HG02610 (cell line): ENCODE measurements around the gene CEACAM18.
"Not testable (repeated sequence)": the region's sequence is repeated elsewhere in the genome, so short reads cannot be mapped to it uniquely, and the experiment has no call there.

Experiments
- ATAC-seq: cut with Tn5 transposase; IDR thresholded peaks from one replicate; pipeline ENCODE4 v1.9.1; 2021; ENCODE audit warnings: mild to moderate bottlenecking, moderate library complexity; ENCODE audit not compliant: unreplicated experiment

CEACAM18 gene

DNA sequence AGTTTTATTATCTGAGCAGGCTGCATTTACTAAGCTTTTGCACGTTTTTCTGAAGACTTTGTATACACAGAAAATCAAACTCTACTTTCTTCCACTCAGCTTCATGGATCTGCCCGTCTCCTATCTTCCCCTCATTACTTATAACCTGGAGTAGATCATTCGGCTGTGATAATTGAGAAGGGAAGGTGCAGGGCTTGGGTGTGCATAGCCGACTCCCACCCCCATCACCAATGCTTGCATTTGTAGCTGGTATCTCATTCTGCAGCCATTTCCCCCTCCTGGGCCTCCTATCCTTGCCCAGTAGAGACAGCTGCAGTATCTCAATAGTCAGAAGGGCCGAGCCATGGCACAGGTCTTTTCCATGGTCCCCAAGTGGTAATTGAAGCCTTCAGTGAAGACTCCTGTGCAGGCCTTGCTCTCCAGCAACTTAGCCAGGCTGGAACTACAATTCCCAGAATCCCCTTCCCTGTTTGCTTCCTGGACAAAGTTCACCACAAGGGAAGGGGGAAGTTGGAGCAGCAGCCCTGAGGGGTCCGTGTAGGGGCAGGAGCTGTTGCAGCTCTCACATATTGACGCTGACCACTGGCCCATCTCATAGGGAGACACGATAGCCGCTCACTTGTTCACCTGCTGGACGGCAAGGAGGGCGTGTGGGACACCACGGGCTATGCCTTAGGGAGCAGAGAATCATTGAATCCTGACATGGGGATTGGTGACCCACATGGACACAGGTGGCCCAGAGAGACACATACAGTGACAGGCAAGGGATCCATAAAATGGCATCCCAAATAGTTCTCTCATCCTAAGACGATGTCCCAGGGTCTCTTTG, 18.0 kb upstream of the CEACAM18 start:
- no peak for ATAC-seq

GRCh38 chr19:51461723-51462161, 16.6 kb upstream of the CEACAM18 start:
- no peak for ATAC-seq

GRCh38 chr19:51462276-51462675, 16.1 kb upstream of the CEACAM18 start:
- ATAC-seq = no peak

- ATAC-seq = no peak
Measured at GRCh38 chr19:51462681-51463080, 15.7 kb upstream of the CEACAM18 start.

GRCh38 chr19:51463976-51464581, 14.3 kb upstream of the CEACAM18 start:
- not testable (repeated sequence) for ATAC-seq

DNA sequence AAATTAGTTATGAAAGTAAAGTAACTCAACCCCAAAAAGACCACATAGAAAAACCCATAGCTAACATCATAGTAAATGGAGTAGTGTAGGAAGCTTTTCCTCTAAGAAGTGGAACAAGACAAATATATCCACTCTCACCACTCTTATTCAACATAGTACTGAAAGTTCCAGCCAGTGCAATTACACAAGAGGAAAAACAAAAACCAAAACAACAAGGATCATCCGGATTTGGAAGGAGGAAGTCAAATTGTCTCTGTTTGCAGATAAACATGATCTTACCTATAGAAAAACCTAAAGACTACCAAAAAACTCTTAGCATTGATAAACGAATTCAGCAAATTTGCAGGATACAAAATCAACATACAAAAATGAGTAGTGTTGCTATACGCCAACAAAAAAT, 11.6 kb upstream of the CEACAM18 start:
- no peak for ATAC-seq

DNA sequence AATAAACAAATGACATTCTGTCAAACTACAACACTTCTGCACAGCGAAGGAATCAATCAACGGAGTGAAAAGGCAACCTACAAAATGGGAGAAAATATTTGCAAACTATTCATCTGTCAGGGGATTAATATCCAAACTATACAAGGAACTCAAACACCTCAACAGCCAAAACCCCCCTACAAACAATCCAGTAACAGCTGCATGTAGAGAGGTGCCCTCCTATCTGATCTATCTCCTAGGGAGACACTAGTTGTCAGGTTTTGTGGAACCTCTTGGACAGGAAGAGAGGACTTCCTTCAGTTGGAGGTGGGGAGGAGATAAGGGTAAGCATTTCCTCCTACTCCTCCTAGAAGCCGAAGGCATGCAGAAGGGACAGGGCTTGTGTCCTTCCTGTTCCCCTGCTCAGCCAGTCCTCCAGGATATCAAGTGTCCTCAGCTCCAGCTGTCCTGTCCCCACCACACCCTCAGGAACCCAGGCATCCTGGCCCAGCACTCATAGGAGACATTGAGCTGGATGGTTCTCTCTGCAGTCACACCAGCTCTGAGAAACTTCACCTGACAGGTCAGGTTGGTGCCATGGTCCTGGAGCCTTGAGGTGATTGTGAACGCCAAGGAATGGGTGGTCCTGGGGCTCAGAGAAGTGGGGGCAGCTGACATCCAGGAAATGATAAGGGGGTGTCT, 10.3 kb upstream of the CEACAM18 start:
- ATAC-seq = no peak

GRCh38 chr19:51468545-51468920, 9.8 kb upstream of the CEACAM18 start:
- no peak for ATAC-seq

DNA sequence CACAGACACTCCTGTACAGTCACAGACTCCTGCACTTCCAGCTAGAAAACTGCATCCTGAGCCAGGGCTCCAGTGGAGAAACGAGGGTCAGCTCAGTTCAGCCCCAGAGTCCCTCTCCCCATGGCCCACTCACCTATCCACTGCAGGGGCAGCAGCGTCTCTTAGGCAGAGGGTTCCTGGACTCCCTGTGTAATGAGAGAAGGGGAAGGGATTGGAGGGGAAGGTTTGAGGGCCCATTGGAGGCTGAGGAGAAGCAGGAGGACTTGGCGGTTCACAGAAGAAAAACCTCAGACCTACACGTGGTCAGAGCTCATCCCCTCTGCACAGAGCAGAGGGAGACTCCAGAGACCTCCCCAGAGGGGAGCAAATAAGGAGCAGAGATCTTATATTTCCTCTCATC, 9.2 kb upstream of the CEACAM18 start:
- ATAC-seq = no peak

- no peak for ATAC-seq
Measured at GRCh38 chr19:51469629-51470028, 8.7 kb upstream of the CEACAM18 start.

- no peak for ATAC-seq
Measured at GRCh38 chr19:51470966-51471365, 7.4 kb upstream of the CEACAM18 start.

GRCh38 chr19:51471527-51471926, 6.8 kb upstream of the CEACAM18 start:
- ATAC-seq = no peak

DNA sequence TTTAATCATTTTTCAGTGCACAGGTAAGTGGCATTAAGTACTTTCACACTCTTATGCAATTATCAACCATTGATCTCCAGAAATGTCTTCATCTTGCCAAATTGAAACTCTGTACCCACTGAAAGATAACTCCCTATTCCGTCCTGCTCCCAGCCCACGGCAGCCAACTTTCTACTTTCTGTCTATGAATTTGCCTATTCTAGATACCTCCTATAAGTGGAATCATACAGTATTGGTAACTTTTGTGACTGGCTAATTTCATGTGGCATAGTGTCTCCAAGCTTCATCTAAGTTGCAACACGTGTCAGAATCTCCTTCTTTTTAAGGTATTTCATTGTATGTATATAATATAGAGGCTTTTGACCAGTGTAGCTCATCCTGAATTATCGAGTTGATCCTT, 5.7 kb upstream of the CEACAM18 start:
- ATAC-seq = no peak

GRCh38 chr19:51473009-51473707, 5.2 kb upstream of the CEACAM18 start:
- no peak for ATAC-seq

- ATAC-seq = no peak
Measured at GRCh38 chr19:51476164-51476563, 2.2 kb upstream of the CEACAM18 start.

DNA sequence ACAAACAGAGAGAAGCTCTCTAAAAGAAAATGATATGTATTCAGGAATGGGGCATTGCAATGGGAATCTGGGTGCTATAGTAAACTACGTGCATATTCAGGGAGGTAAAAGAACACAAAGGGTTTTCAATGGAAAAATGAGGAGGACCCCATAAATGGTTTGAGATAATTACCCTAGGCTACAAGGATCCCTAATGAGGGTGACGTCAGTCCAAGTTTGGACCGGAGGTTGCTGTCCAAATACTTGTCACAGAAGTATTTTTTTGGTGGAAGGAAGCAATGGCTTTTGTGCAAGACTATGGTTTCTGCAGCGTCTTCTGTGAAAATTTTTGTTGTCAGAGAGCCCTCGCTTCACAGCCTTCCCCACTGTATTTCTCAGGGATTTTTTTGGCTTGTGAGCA, 995 bp upstream of the CEACAM18 start:
- no peak for ATAC-seq

DNA sequence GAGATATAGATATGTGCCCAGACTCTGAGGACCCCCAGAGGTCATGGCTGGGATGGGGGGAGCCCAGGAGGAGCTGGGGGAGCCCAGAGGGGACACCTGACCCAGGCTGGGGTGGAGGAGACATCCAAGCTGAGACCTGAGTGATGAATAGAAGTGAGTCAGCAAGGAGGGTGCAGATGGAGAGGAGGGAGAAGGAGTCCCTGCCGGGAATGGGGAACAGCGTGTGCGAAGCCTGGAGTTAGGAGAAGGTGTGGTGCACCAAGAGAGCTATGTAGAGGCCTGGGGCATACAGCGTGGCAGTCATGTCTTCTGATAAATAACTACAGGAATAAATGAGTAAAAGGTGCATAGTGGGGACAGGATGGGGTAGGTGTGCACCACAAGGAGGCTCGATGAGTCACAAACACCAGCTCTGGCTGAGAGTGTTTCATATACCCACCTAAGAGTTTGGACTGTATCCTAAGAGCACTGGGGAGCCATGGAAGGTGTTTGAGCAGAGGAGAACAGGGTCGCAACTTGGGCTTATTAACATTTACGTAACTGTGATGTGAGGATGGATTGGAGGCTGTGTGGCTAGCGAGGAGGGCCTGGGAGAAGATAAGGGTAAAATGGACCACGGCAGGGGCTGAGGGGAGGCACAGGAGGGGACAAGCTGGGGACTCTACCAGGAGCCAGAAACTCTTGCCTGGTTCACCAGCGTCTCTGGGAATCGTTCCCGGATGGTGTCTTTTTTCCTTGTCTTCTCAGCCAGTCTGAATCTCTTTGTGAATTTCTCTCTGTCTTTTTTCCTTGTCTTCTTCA, 1.4 kb downstream of the CEACAM18 start:
- no peak for ATAC-seq

- ATAC-seq = no peak
Measured at GRCh38 chr19:51480590-51480989, 2.3 kb downstream of the CEACAM18 start.

DNA sequence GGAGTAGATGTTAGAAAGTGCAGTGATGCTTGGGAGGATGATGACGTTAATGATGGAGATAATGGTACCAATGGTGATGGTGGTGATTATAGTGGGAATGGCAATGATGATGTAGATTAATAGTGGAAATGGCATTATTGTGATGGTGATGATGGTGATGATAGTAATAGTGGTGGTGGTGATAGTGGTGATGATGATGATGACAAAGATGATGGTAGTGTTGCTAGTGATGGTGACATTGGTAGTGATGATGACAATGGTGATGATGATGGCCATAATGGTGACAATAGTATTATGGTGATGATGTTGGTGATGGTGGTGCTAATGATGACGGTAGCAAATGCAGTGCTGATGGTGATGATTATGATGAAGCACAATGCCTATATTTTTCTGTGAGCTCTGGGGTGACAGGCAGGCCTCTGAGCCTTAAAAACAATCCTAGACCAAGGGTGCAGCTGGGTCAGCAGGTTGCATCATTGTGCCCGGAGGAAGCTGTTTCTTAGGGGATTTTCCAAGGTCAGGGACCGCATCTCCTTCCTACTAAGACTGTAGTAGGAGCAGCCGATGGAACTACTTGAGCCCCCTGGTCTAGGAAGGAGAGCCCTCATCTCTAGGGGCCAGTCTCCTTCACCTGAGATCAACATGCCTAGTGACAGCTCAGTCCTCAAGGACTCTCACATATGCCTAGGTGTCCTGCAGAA, 7.8 kb downstream of the CEACAM18 start:
- ATAC-seq = no peak

DNA sequence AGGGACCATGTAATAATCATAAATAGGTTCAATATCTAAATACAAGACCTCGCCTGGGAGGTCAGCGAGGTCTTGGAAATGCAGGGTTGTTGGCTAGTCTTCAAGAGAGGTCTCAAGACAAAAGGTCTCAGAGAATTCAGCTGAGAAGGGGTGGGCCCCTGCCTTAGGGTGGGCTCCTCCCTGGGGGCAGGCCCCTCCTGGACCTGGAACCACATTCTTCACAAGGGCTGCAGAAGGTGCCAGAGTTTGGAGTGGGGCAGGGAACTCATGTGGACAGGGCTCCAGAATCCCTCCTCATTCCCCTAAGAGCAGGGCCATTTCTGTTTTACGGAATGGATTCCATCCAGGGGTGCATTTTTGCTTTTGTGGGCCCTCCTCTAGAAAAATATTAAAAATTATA, 10.2 kb downstream of the CEACAM18 start:
- no peak for ATAC-seq
